Mammary epithelial cell (primary cell): ENCODE measurements around the gene IQGAP2.

ENCODE experiments used
- EZH2 ChIP-seq: IDR thresholded peaks from 2 replicates; pipeline ENCODE4 v1.6.1; 2012; ENCODE audit warnings: low read length, inconsistent platforms, borderline replicate concordance
- TF ChIP-seq, protein P1 (sequence below), 2 donors: IDR thresholded peaks in 1 of 2; conservative IDR thresholded peaks in 1 of 2; 2 replicates each; pipeline ENCODE4 v1.5.1; 2011 to 2012; ENCODE audit warnings: inconsistent platforms in 2 of 2, low read length in 2 of 2, mild to moderate bottlenecking in 2 of 2, control low read depth in 1 of 2, low read depth in 1 of 2; ENCODE audit not compliant: insufficient read depth in 1 of 2; ENCODE audit errors: extremely low read depth in 1 of 2

GRCh38 chr5:76602094-76602726 lies 199.1 kb downstream of the IQGAP2 start:
- TF ChIP-seq, protein P1, sequence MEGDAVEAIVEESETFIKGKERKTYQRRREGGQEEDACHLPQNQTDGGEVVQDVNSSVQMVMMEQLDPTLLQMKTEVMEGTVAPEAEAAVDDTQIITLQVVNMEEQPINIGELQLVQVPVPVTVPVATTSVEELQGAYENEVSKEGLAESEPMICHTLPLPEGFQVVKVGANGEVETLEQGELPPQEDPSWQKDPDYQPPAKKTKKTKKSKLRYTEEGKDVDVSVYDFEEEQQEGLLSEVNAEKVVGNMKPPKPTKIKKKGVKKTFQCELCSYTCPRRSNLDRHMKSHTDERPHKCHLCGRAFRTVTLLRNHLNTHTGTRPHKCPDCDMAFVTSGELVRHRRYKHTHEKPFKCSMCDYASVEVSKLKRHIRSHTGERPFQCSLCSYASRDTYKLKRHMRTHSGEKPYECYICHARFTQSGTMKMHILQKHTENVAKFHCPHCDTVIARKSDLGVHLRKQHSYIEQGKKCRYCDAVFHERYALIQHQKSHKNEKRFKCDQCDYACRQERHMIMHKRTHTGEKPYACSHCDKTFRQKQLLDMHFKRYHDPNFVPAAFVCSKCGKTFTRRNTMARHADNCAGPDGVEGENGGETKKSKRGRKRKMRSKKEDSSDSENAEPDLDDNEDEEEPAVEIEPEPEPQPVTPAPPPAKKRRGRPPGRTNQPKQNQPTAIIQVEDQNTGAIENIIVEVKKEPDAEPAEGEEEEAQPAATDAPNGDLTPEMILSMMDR (conservative IDR thresholded peaks at IDR 0.05 in 1 of 2, IDR thresholded peaks at IDR 0.05 in 1 of 2; ENCODE audit: extremely low read depth in 1 of 2, insufficient read depth in 1 of 2, low read depth in 1 of 2, low read length in 2 of 2) = peak; percentile 23 to 39
- no peak for TF ChIP-seq EZH2
